PFSK-1 (cell line): ENCODE results near the gene CLCN6.

Experiments
- FOXP2 ChIP-seq: optimal IDR thresholded peaks from 2 replicates; pipeline ENCODE3; 2011; ENCODE audit warnings: borderline replicate concordance, control low read depth, inconsistent platforms; ENCODE audit not compliant: insufficient read depth; ENCODE audit errors: extremely low read length, extremely low read depth
- POLR2AphosphoS5 ChIP-seq: IDR thresholded peaks from 2 replicates; pipeline ENCODE4 v1.6.1; 2012; ENCODE audit warnings: low read depth, mild to moderate bottlenecking, control low read depth, low read length, moderate library complexity
- SIN3A ChIP-seq: IDR thresholded peaks from 2 replicates; pipeline ENCODE4 v1.6.1; 2012; ENCODE audit warnings: mild to moderate bottlenecking, low read length, moderate library complexity, borderline replicate concordance; ENCODE audit not compliant: insufficient read depth
- TAF1 ChIP-seq: IDR thresholded peaks from 2 replicates; pipeline ENCODE4 v1.6.1; 2012; ENCODE audit warnings: low read length, control low read depth, borderline replicate concordance; ENCODE audit not compliant: insufficient read depth
- TF ChIP-seq, protein P1 (sequence below), 2 experiments: IDR thresholded peaks; 2 replicates each; pipeline versions ENCODE4 v1.6.1 to v1.8.0; 2011 to 2012; ENCODE audit warnings: low read depth in 2 of 2, low read length in 2 of 2, control low read depth in 1 of 2, inconsistent platforms in 1 of 2, mild to moderate bottlenecking in 1 of 2, moderate library complexity in 1 of 2; ENCODE audit not compliant: insufficient read depth in 1 of 2

Gene CLCN6

DNA sequence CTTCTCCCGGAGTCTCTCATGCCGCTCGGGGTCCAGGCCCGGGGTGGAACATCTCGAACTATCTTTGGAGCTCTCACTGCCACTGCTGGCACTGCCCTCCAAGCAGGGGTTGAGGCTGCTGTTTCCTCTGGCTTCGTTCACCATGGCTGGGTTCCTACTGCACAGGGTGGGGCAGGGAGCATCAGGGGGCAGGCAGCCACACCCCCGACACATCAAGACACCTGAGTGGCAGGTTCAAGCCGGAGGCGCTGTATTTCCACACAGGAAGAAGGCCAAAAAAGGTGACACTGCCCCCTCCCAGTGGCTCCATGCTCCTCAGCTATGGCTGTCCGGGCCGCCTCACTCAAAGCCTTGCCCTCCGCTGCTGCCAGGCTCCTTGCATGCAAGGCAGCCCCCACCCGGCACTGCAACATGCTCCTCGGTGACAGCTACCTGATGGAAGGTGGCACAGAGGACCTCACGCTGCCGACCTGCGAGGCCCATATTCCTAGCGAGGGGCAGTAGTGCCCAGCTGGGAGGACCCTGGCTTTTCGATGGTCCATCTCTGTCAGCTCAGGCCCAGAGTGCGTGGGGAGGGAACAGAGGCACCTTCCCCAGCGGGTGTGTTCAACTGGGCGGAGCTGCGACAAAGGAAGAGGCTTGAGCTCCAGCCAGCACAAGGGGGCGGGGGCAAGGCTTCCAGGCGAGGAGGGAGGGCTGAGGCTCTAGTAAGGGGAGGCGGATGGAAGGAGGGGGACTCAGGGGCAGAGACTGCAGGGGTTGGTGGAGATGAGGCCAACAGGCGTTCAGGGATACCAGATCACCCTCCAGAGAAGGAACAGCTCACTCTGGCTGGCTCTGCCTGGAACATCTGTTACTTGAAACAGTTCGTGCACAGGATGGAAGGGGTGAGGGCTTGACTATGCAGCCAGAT, 2.8 kb upstream of the CLCN6 start:
- TF ChIP-seq POLR2AphosphoS5 (peak; percentile 66; the same call in 1 of the 2 replicates), FOXP2 (peak; percentile 18), SIN3A (0 out of 2 replicates have a peak, but pooled peaks have one; percentile 32), TAF1 (0 out of 2 replicates have a peak, but pooled peaks have one; percentile 52)
- TF ChIP-seq, protein P1, sequence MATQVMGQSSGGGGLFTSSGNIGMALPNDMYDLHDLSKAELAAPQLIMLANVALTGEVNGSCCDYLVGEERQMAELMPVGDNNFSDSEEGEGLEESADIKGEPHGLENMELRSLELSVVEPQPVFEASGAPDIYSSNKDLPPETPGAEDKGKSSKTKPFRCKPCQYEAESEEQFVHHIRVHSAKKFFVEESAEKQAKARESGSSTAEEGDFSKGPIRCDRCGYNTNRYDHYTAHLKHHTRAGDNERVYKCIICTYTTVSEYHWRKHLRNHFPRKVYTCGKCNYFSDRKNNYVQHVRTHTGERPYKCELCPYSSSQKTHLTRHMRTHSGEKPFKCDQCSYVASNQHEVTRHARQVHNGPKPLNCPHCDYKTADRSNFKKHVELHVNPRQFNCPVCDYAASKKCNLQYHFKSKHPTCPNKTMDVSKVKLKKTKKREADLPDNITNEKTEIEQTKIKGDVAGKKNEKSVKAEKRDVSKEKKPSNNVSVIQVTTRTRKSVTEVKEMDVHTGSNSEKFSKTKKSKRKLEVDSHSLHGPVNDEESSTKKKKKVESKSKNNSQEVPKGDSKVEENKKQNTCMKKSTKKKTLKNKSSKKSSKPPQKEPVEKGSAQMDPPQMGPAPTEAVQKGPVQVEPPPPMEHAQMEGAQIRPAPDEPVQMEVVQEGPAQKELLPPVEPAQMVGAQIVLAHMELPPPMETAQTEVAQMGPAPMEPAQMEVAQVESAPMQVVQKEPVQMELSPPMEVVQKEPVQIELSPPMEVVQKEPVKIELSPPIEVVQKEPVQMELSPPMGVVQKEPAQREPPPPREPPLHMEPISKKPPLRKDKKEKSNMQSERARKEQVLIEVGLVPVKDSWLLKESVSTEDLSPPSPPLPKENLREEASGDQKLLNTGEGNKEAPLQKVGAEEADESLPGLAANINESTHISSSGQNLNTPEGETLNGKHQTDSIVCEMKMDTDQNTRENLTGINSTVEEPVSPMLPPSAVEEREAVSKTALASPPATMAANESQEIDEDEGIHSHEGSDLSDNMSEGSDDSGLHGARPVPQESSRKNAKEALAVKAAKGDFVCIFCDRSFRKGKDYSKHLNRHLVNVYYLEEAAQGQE (IDR thresholded peaks at IDR 0.05; ENCODE audit: insufficient read depth in 1 of 2, low read depth in 2 of 2, low read length in 2 of 2) = no peak

DNA sequence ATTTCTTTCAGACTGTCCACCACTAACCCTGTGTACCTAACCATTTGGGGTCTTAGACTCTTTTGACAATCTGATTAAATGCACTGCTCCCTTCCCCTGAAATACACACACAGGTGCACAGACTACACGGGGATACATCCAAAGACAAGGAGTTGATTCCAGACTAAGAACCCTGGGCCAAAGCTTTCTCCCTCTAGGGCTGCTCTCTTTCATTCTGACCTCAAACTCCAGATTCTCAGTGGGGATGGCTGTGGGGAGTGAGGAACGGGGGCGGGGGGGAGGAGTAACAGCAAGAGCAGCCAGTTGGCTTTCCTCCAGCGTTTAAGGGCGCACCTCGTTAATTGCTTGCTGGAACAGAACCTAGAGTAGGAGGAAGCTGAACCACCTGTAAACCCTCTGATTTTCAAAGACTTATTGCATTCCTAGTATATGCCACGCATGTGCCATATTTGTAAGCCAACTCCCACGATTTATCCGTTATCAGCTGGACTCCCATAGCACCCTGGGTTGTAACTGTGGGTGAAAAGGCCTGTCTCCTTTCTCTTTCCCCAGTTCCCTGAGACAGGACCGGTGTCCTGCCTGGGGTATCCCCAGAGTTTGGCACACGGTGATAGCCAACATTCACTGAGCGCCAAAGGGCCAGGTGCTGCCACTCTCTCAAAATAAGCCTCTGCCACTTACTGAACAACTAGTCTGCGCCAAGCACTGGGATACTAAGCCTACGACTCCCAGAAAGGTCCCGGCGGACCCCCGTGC, 1.1 kb upstream of the CLCN6 start:
- TF ChIP-seq FOXP2 = no peak
- no peak for TF ChIP-seq SIN3A
- no peak for TF ChIP-seq TAF1
- TF ChIP-seq POLR2AphosphoS5 = no peak

DNA sequence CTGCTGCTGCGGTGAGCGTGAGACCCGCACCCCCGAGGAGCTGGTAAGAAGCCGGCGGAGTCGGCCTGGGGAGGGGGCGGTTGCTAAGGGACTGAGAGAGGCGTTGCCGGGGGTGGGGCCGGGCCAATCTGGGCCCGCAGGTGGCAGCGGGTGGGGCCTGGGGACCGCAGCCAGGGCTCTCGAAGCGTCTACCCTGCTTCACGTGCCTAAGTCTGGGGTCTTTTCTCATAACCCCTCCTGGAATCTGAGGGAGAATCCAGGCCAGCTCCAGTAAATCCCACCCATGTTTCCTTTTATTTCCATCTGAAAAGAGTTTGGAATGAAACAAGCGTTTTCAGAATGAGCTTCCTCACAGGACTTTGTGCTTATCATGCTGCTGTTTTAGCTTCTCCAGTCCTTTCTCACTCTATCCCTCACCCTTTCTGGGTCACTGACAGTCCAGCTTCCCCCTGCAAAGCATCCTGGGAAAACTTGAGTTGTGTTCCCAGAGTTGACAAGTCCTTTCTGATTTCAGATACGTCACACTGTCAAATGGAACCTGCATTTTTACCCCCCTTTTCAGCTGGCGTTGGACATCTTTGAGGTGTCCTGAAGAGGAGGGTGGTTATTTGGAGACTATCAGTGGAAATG, 431 bp downstream of the CLCN6 start:
- TF ChIP-seq SIN3A = peak; percentile 14; the same call in 1 of the 2 replicates
- TF ChIP-seq, protein P1 (IDR thresholded peaks at IDR 0.05; ENCODE audit: insufficient read depth in 1 of 2, low read depth in 2 of 2, low read length in 2 of 2) = no peak

DNA sequence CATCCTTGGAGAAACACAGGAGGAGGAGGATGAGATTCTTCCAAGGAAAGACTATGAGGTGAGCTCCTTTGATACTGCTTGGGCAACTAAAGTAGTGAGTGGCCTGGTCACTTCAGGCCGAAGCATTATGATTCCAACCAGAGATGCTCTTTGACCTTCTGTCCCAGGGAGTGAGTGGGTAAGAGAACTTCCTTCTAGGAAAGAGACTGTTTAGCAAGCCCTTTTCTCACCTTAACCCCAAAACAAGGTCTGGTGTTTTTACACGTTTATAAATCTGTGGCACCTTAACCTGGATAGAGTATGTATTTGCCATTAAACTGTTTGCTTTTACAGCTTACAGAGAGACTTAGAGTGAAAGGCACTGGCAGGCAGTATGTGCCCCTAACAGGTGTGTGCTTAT, 1.1 kb downstream of the CLCN6 start:
- TF ChIP-seq SIN3A = no peak
- TF ChIP-seq TAF1 = no peak
- no peak for TF ChIP-seq POLR2AphosphoS5
- TF ChIP-seq, protein P1 (IDR thresholded peaks at IDR 0.05; ENCODE audit: insufficient read depth in 1 of 2, low read depth in 2 of 2, low read length in 2 of 2) = no peak
- TF ChIP-seq FOXP2 = no peak

DNA sequence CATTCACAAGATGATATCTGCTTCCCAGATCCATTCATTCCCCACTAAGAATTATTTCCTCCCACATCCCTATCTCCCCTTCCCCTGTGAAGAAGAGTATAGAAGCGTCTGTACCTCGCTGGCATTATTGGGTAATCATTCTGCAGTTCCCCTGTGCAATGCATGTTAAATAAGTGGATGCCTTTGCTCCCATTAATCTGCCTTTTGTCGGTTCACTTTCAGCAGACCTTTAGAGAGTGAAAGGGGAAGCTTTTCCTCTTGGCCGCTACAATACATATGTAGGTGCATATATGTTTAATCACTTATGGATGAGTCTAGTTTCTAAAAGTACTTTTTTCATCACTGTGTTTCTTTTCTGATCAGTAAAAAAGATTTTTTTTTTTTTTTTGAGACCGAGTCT, 7.0 kb downstream of the CLCN6 start:
- TF ChIP-seq POLR2AphosphoS5 (no peak), SIN3A (no peak), FOXP2 (no peak), TAF1 (no peak)
- TF ChIP-seq, protein P1 (IDR thresholded peaks at IDR 0.05; ENCODE audit: insufficient read depth in 1 of 2, low read depth in 2 of 2, low read length in 2 of 2) = no peak
